D721Med (cell line): ENCODE measurements around the gene NFATC1.

Experiments used
- DNase-seq: peaks from one replicate; pipeline ENCODE4 v3.0.0; 2011; ENCODE audit warnings: low spot score; ENCODE audit not compliant: insufficient read length
- FAIRE-seq: peaks from 2 replicates; lab custom pipeline; 2011; peaks lifted over from hg19 to GRCh38; lab: Jason Lieb, UNC
- CTCF ChIP-seq: IDR thresholded peaks from 2 replicates; pipeline ENCODE4 v1.5.1; 2012; ENCODE audit warnings: mild to moderate bottlenecking, control low read depth; ENCODE audit not compliant: insufficient read depth; ENCODE audit errors: missing control alignments

NFATC1 gene

GRCh38 chr18:79507546-79508480, 112.1 kb downstream of the NFATC1 start:
- TF ChIP-seq CTCF: no peak
- FAIRE-seq: no peak
- DNase-seq: no peak

GRCh38 chr18:79508565-79509535, 113.1 kb downstream of the NFATC1 start:
- FAIRE-seq: no peak
- no peak for DNase-seq
- no peak for TF ChIP-seq CTCF

- no peak for TF ChIP-seq CTCF
- no peak for DNase-seq
- FAIRE-seq: no peak
Observed at GRCh38 chr18:79509536-79509930, 113.8 kb downstream of the NFATC1 start.

- TF ChIP-seq CTCF: no peak
- DNase-seq (no peak), FAIRE-seq (no peak)
Observed at GRCh38 chr18:79510046-79510685, 114.4 kb downstream of the NFATC1 start.

- FAIRE-seq: no peak
- TF ChIP-seq CTCF: no peak
- no peak for DNase-seq
Observed at GRCh38 chr18:79510731-79511241, 115.1 kb downstream of the NFATC1 start.

- no peak for DNase-seq
- no peak for FAIRE-seq
- no peak for TF ChIP-seq CTCF
Observed at GRCh38 chr18:79511271-79511670, 115.5 kb downstream of the NFATC1 start.
